Measurements from ENCODE around the gene HACD2.

The HACD2 gene

DNA sequence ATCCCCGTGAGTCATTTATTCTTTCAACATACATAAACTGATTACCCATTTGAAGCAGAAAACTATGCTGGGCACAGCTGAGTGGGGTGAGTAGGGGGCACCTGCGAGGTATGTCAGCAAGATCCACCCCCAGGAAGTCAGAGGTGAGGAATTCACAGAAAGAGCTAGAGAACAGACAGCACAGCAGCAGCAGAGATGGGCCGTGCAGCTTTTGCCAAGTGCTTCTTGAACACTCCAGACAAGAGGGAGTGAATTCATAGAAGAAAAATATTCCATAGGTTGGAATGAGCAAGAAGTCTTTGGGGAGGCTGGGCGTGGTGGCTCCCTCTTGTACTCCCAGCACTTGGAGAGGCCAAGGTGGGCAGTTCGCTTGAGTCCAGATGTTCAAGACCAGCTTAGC, 126.6 kb downstream of the HACD2 start:
- H3K4me1 ChIP-seq (ENCODE audit: control insufficient read depth, insufficient read depth, low read length), result peaks cover 19% of the 10 kb centered on the region
- no peak overlapping the region for H3K4me3 ChIP-seq (ENCODE audit: low read depth, low read length)
- H3K36me3 ChIP-seq (ENCODE audit: control insufficient read depth, insufficient read depth, low read length), result no peaks in the 10 kb centered on the region
- no peaks in the 10 kb centered on the region for H3K9me3 ChIP-seq (ENCODE audit: control insufficient read depth, insufficient read depth, low read depth, low read length)
- H3K27ac ChIP-seq (ENCODE audit: low read depth, low read length), result no peak overlapping the region
- peaks cover 7% of the 10 kb centered on the region; the same call in 1 of the 2 replicates for H3K27me3 ChIP-seq (ENCODE audit: control insufficient read depth, insufficient read depth, low read length)
- H3K9ac ChIP-seq (ENCODE audit: low read length), result no peak overlapping the region

DNA sequence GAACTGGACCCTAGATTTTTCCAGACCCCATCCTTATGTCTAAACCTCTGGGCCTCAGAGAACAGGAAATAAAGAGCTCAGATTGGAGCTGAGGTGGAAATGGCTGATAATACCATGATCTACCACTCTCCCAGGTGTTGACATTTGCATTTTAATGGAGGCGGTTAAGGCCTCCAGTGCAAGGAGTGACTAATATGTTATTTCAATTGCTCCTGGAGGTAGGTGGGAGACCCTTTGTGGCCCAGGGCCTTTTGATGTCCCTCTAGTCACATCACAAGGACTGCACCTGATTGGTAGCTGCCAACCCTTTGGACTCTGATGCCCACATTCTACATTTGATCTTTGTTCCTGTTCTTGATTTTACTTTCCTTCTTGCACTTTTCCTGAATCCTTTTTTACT, 127.0 kb downstream of the HACD2 start:
- Histone ChIP-seq H3K9me3 (ENCODE audit: control insufficient read depth, insufficient read depth, low read depth, low read length) (no peaks in the 10 kb centered on the region), H3K27me3 (ENCODE audit: control insufficient read depth, insufficient read depth, low read length) (peaks cover 7% of the 10 kb centered on the region; the same call in 1 of the 2 replicates), H3K36me3 (ENCODE audit: control insufficient read depth, insufficient read depth, low read length) (no peaks in the 10 kb centered on the region), H3K9ac (ENCODE audit: low read length) (no peak overlapping the region), H3K27ac (ENCODE audit: low read depth, low read length) (no peak overlapping the region), H3K4me1 (ENCODE audit: control insufficient read depth, insufficient read depth, low read length) (peaks cover 19% of the 10 kb centered on the region), H3K4me3 (ENCODE audit: low read depth, low read length) (0 out of 2 replicates have a peak overlapping the region, but pooled peaks have one; percentile 8)

DNA sequence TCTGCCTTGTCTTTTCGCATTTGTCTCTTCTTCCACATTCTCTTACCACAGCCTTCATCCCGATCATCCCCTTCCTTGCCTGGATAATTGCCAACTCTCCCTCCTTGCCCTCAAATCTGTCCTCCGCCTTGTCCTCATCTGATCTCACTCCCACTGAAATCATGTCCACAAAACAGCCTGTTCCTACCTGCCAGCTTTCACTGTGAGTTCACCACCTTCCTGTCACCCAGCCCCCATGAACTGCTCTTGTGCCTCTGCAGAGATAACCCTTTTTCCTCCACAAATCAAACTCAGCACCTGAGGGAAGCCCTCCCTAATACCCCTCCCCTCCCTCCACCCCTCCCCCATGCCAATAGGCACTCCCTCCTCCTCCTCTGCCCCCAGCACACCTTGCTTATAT, 131.2 kb downstream of the HACD2 start:
- H3K9ac ChIP-seq (ENCODE audit: low read length), result no peak overlapping the region
- H3K27ac ChIP-seq (ENCODE audit: low read depth, low read length), result no peak overlapping the region
- H3K4me1 ChIP-seq (ENCODE audit: control insufficient read depth, insufficient read depth, low read length), result peaks cover 11% of the 10 kb centered on the region
- peaks cover 34% of the 10 kb centered on the region for H3K27me3 ChIP-seq (ENCODE audit: control insufficient read depth, insufficient read depth, low read length)
- H3K4me3 ChIP-seq (ENCODE audit: low read depth, low read length), result no peak overlapping the region
- H3K36me3 ChIP-seq (ENCODE audit: control insufficient read depth, insufficient read depth, low read length), result no peaks in the 10 kb centered on the region
- H3K9me3 ChIP-seq (ENCODE audit: control insufficient read depth, insufficient read depth, low read depth, low read length), result no peaks in the 10 kb centered on the region

DNA sequence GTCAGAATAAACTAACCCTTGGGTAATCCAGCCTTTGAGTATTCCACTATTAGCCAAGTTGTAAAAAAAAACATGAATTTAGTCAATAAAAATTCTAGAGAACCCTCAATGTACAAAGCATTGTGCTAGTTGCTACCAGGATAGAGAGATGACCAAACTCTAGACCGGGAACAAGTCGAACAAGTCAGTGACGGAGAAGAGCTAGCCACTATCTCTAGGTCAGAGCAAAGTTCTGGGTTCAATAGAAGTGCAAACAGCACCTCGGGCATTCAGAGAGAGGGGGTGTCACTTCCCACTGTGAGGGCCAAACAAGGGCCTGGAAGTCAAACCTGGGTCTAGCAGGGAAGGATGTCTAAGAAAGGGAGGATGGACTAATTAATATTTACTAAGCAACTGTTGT, 133.7 kb downstream of the HACD2 start:
- Histone ChIP-seq H3K36me3 (ENCODE audit: control insufficient read depth, insufficient read depth, low read length) (no peaks in the 10 kb centered on the region), H3K27ac (ENCODE audit: low read depth, low read length) (no peak overlapping the region), H3K9ac (ENCODE audit: low read length) (no peak overlapping the region), H3K27me3 (ENCODE audit: control insufficient read depth, insufficient read depth, low read length) (peaks cover 57% of the 10 kb centered on the region), H3K9me3 (ENCODE audit: control insufficient read depth, insufficient read depth, low read depth, low read length) (no peaks in the 10 kb centered on the region), H3K4me1 (ENCODE audit: control insufficient read depth, insufficient read depth, low read length) (no peaks in the 10 kb centered on the region; the same call in 1 of the 2 replicates), H3K4me3 (ENCODE audit: low read depth, low read length) (no peak overlapping the region)

DNA sequence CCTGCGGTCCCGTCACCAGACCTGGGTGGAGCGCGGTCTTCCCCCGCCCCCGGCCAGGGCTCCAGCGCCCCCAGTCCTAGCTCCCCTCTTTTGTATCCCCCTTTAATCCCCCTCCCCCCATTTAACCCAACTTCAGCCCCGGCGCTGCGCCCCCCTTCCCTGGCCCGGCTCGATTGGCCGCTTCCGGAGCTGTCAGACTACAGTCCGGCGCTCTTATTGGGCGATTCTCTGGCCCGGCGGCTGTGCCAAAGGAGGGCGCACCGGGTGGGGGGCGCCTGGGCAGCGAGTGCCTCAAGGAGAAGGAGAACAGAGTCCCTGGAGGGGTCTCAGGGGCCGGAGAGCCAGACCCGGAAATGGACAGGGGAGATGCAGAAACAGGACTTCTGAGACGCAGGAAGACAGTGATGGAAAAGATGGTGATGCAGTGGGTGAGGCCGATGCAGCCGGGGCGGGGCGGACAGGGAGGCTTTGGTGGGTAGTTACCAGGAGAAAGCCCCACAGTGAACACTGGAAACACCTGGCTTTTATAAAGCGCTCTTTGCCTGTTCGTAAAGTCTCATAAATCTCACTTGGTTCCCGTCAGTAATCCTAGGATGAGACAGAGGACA, 134.8 kb downstream of the HACD2 start:
- Histone ChIP-seq H3K27ac (ENCODE audit: low read depth, low read length) (no peak overlapping the region), H3K4me1 (ENCODE audit: control insufficient read depth, insufficient read depth, low read length) (no peaks in the 10 kb centered on the region; the same call in 1 of the 2 replicates), H3K36me3 (ENCODE audit: control insufficient read depth, insufficient read depth, low read length) (no peaks in the 10 kb centered on the region), H3K9ac (ENCODE audit: low read length) (no peak overlapping the region), H3K4me3 (ENCODE audit: low read depth, low read length) (peak overlapping the region; percentile 67), H3K27me3 (ENCODE audit: control insufficient read depth, insufficient read depth, low read length) (peaks cover 68% of the 10 kb centered on the region), H3K9me3 (ENCODE audit: control insufficient read depth, insufficient read depth, low read depth, low read length) (no peaks in the 10 kb centered on the region)

DNA sequence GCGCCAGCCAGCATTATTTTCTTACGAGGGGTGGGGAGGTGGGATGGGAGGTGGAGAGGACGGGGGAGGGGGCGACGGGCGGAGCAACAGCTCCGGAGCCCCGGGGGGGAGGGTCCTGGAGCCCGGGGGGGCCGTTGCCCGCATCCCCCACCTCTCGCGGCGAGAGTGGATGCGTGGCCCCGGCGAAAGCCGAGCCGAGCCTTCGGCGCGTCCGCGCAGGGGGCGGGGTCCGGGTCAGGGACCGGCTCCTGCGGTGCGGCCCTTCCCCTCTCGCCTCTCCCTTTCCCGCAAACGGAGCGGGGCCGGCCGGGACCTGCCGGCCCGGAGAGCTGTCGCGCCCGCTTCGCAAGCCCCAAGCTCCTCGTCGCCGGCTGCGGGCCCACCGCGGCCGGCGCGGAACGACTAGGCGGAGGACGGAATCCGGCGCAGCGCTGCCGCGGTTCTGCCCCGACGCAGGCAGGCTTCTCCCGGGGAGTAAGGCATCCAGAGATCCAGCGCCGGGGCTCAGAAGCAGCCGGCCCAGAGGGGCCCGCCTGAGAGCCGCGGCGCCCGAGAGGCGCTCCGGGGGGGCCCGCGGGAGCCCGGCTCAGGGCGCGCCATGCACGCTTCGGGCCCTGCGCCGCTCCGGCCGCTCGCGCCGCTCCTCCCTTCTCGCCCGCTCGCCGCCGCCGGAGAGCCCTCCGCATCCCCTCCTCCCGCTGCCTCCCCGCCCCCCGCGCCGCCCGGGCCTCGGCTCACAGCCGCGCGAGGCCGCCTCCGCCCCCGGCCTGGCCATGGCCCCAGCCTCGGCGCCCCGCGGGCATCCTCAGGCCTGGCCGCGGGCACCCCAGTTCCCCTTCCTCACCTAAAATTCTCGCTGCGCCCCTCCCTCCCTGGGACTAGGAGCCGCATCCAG, 135.5 kb downstream of the HACD2 start:
- H3K4me3 ChIP-seq (ENCODE audit: low read depth, low read length), result peak overlapping the region; percentile 67
- no peaks in the 10 kb centered on the region for H3K9me3 ChIP-seq (ENCODE audit: control insufficient read depth, insufficient read depth, low read depth, low read length)
- H3K36me3 ChIP-seq (ENCODE audit: control insufficient read depth, insufficient read depth, low read length), result no peaks in the 10 kb centered on the region
- no peak overlapping the region for H3K27ac ChIP-seq (ENCODE audit: low read depth, low read length)
- H3K27me3 ChIP-seq (ENCODE audit: control insufficient read depth, insufficient read depth, low read length), result peaks cover 75% of the 10 kb centered on the region
- H3K9ac ChIP-seq (ENCODE audit: low read length), result no peak overlapping the region
- H3K4me1 ChIP-seq (ENCODE audit: control insufficient read depth, insufficient read depth, low read length), result no peaks in the 10 kb centered on the region; the same call in 1 of the 2 replicates

DNA sequence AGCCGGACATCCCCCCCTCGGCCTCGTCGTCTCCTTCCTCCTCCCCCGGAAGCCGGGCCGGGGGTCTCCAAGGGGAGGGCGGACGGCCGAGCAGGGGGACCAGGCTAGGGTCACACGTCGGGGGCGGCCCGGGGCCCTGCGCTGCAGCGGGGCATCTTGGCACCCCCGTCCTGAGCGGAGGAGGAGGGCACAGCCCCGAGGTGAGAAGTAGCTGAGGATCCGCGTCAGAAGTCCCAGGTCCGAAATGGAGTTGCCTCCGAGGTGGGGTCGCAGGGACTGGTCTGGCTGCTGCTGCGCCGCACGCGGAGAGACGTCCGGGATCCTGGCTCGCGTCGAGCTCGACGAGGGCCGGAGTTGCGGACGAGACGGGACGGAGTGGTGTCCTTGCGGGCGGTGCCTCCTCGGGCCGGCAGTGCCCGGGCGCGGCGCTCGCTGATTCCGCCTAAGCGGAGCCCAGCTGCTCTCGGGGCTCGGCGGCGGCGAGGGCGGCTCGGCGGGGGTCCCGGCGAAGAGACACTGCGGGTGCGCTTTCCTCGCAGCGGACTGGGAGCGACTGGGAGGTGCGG, 136.2 kb downstream of the HACD2 start, which contains the start of gene ADCY5:
TSS of gene ADCY5 (minus strand) at position 555 of the 566 bp plus-strand sequence. CDS start at position 10, 545 bp downstream.
- peaks cover 74% of the 10 kb centered on the region for H3K27me3 ChIP-seq (ENCODE audit: control insufficient read depth, insufficient read depth, low read length)
- no peak within 1 kb of the TSS for H3K9ac ChIP-seq (ENCODE audit: low read length)
- H3K36me3 ChIP-seq (ENCODE audit: control insufficient read depth, insufficient read depth, low read length), result no peaks in the 10 kb centered on the region
- peak within 1 kb of the TSS; percentile 67 for H3K4me3 ChIP-seq (ENCODE audit: low read depth, low read length)
- no peak within 1 kb of the TSS for H3K27ac ChIP-seq (ENCODE audit: low read depth, low read length)
- H3K4me1 ChIP-seq (ENCODE audit: control insufficient read depth, insufficient read depth, low read length), result no peaks in the 10 kb centered on the region; the same call in 1 of the 2 replicates
- no peaks in the 10 kb centered on the region for H3K9me3 ChIP-seq (ENCODE audit: control insufficient read depth, insufficient read depth, low read depth, low read length)

DNA sequence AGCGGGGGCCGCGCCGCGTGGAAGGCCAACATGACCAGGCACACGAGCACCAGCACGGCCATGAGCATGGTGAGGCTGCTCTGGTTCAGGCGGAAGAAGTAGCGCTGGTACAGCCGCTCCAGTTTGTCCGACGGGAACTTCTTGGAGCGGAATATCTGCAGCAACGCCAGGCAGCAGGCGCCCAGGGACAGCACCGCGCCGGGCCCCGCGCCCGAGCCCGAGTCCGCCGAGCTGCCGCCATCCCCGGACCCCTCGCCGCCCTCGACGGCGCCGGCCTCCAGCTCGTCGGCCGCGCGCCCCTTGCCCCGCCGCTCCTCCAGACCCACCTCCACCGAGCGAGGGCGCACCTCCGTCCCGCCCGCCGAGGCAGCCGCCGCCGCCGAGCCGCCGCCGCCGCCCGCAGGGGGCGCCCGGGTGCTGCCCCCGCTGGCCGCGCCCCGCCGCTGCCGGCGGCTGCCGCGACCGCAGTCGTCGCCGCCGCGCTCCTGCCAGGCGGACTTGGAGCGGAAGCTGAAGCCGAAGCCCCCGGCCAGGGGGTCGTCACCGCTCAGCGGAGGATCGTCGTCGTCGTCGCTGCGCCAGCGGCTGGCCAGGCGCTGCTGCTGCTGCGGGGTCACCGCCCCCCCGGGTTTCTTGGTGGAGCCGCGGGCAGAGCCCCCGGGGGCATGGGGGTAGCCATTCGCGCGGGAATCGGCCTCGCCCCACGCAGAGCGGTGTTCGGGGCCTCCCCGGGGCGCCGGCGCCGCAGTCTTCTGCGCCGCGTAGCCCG, 136.9 kb downstream of the HACD2 start:
- H3K36me3 ChIP-seq (ENCODE audit: control insufficient read depth, insufficient read depth, low read length), result no peaks in the 10 kb centered on the region
- H3K4me1 ChIP-seq (ENCODE audit: control insufficient read depth, insufficient read depth, low read length), result no peaks in the 10 kb centered on the region; the same call in 1 of the 2 replicates
- H3K27ac ChIP-seq (ENCODE audit: low read depth, low read length), result no peak overlapping the region
- peak overlapping the region; percentile 67 for H3K4me3 ChIP-seq (ENCODE audit: low read depth, low read length)
- no peaks in the 10 kb centered on the region for H3K9me3 ChIP-seq (ENCODE audit: control insufficient read depth, insufficient read depth, low read depth, low read length)
- H3K27me3 ChIP-seq (ENCODE audit: control insufficient read depth, insufficient read depth, low read length), result peaks cover 71% of the 10 kb centered on the region
- no peak overlapping the region for H3K9ac ChIP-seq (ENCODE audit: low read length)

DNA sequence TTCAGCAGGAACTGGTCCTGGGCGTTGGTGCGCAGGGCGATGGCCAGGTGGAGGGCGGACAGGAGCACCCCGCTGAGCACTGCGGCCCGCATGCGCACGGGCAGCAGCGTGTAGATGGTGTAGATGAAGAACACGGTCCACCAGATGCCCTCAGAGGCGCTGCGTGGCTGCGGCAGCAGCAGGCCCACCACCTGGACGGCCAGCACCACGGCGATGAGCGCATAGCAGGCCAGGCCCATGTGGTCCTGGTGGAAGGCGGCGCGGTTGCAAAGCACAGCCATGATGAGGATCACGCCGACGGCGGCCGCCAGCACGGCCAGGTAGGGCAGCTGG, 137.5 kb downstream of the HACD2 start:
- Histone ChIP-seq H3K27ac (ENCODE audit: low read depth, low read length) (no peak overlapping the region), H3K36me3 (ENCODE audit: control insufficient read depth, insufficient read depth, low read length) (no peaks in the 10 kb centered on the region), H3K4me1 (ENCODE audit: control insufficient read depth, insufficient read depth, low read length) (no peaks in the 10 kb centered on the region; the same call in 1 of the 2 replicates), H3K9ac (ENCODE audit: low read length) (no peak overlapping the region), H3K4me3 (ENCODE audit: low read depth, low read length) (peak overlapping the region; percentile 34), H3K27me3 (ENCODE audit: control insufficient read depth, insufficient read depth, low read length) (peaks cover 71% of the 10 kb centered on the region), H3K9me3 (ENCODE audit: control insufficient read depth, insufficient read depth, low read depth, low read length) (no peaks in the 10 kb centered on the region)

DNA sequence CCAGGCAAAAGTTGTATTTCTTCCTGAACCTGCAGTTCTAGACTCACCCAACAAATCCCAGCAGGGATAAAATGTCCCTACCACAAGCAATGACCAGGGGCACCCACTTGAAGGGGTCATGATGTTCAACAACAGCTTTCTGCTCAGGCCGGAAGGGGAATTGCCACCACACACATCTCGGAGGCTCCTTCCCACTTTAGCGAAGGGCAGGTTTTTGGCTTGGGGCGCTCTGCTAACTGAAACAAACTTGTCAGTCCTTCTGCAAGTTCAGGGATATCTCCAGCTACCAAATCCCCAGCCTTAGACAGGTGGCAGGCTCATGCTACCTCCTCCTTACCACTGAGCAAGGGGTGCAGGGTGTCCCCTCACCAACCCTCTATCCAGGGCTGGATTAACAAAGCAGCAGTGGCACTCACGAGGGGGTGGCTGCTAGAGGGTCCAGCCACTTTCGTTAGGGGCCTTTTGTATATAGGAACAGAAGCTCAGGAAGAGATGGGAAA, 138.2 kb downstream of the HACD2 start:
- Histone ChIP-seq H3K27ac (ENCODE audit: low read depth, low read length) (no peak overlapping the region), H3K9ac (ENCODE audit: low read length) (no peak overlapping the region), H3K4me3 (ENCODE audit: low read depth, low read length) (no peak overlapping the region), H3K36me3 (ENCODE audit: control insufficient read depth, insufficient read depth, low read length) (no peaks in the 10 kb centered on the region), H3K9me3 (ENCODE audit: control insufficient read depth, insufficient read depth, low read depth, low read length) (no peaks in the 10 kb centered on the region), H3K27me3 (ENCODE audit: control insufficient read depth, insufficient read depth, low read length) (peaks cover 71% of the 10 kb centered on the region), H3K4me1 (ENCODE audit: control insufficient read depth, insufficient read depth, low read length) (no peaks in the 10 kb centered on the region; the same call in 1 of the 2 replicates)
